Right ventricle myocardium inferior (tissue), 1 donor: ENCODE results near the gene UGP2. TPM values are rescaled to one million over a fixed set of nuclear protein-coding genes. Genes with fewer than 3 reads are reported as not detected.
A peak's percentile ranks its signal among the peaks of the same experiment; 100 is the strongest.
"Not testable (repeated sequence)": the region's sequence is repeated elsewhere in the genome, so short reads cannot be mapped to it uniquely, and the experiment has no call there.

Experiments used
- ATAC-seq: fragments of 200-7000 bp; cut with Tn5 transposase; one replicate; pipeline ENCODE4 v1.9.1; 2020; ENCODE audit warnings: mild to moderate bottlenecking, moderate library complexity
- DNase-seq: peaks from one replicate; pipeline ENCODE4 v3.0.0; 2021; ENCODE audit errors: missing footprints
- intact Hi-C: fragments of 100-400 bp; cut with DNase I; formaldehyde crosslinking; loops from one replicate; pipeline ENCODE4 v1.11.0; 2022
- long read RNA-seq: library from polyadenylated mRNA; unstranded; transcript quantifications from one replicate; pipeline ENCODE4 v2.0.0, GENCODE V29; 2021
- total RNA-seq: library from RNA; stranded (reverse); fragmentation: NEBNext Ultra II Directional; extraction: Animal tissue kit (Norgen Biotek cat#: 25700); gene quantifications from one replicate; pipeline ENCODE4 v1.2.1, GENCODE V29; 2021
- donor health status: DM: no; HTN: yes; CAD: no; lungs with severe emphysema.

UGP2 gene
- 363 TPM for total RNA-seq
- long read RNA-seq, transcript UGP2-202 (10 exons, 2,136 nt), result major isoform, 90 of 193 reads
- long read RNA-seq, transcript UGP2-201 (10 exons, 2,338 nt), result minor isoform, 79 of 193 reads
- long read RNA-seq, transcript UGP2-207 (11 exons, 2,057 nt), result minor isoform, 6 of 193 reads
- long read RNA-seq, partial matches to known transcripts, result 2 of 193 reads
- long read RNA-seq, other reads (novel, unspliced or antisense), result 15 of 193 reads

DNA sequence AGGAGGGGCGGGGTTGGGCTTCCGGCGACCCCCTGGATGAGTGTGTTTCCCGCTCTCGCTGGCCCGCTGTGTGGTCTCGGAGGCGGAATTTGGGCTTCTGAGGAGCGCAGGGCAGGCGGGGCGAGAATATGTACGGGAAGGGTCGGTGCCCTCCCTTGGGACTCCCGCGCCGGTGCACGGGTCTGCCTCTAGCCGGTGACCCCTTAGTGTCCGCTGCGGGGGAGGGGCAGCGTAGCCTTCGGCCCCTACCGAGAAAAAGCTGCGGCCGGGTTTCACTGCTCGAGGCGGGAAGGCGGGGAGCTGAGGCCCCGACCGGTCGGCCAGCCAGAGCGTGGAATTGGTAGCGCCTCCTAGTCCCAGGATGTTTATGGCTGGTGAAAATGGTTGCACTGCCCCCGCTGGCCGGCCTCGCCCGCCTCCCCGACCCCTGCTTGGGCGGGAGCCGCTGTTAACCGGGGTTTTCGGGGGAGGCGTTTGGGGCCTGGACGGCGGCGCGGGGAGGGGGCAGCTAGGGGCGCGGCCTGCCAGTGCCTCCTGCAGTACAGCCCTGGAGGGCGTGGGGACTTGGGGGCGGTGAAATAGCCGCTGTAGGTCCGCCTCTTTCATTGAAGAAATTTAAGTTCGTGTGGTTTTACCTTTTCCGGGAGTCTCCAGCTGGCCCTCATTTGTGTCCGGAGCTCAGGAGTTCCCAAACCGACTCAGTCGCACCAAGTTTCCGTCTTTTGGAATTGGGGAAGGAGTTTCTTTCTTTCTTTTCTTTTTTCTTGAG lies at the start of gene UGP2:
TSS of gene UGP2 (plus strand) at position 643 of the 769 bp plus-strand sequence. CDS start 290 bp downstream, outside the sequence.
- peak; percentile 95 for DNase-seq
- peak; percentile 92 for ATAC-seq
- intact Hi-C loops, result loop anchor here (2.0 to 5.0 kb wide), 4 partner anchors 23 to 254 kb away; partner anchors contain the start of genes MDH1 and WDPCP

DNA sequence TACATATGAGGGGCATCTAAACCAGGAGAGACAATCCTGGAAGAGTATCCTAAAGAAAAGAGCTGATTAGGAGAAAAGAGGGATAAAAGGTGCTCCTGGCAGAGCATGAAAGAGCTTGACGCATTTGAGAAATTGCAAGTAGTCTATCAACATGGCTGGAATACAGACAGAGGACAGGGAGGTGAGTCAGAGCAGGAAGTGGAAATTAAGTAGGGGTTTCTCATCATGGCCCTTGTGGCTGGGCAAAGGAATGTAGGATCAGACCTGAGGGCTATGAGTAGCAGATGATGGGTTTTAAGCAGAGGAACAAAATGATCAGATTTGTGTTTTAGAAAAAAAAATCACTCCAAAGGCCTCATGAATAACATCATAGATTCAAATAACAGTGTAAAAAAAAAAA lies 49.2 kb upstream of the UGP2 start:
- no peak for ATAC-seq
- intact Hi-C loops, result no loop called here
- DNase-seq, result no peak

DNA sequence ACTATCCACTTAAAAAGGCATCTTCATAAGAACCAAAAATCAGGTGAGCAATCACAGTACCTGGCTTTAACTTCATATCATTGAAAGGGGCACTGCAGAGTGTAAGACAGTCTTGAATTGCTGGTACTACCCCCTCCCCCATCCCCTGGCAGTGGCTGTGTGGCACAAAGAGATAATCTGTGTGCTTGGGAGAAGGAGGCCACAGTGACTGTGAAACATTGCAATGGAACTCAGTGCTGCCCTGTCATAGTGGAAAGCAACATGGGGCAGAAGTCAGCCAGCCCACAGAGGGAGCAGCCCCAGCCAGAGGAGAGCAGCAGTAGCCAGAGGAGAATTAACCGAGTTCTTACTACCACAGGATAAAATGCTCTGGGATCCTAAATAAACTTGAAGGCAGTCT lies 45.3 kb upstream of the UGP2 start:
- ATAC-seq (no peak), DNase-seq (no peak)
- intact Hi-C loops, result no loop called here

GRCh38 chr2:63796796-63797195 lies 44.9 kb upstream of the UGP2 start:
- no peak for DNase-seq
- no peak for ATAC-seq
- intact Hi-C loops, result no loop called here

GRCh38 chr2:63801455-63801854 lies 40.2 kb upstream of the UGP2 start:
- intact Hi-C loops, result no loop called here
- no peak for DNase-seq
- ATAC-seq, result no peak

- intact Hi-C loops, result no loop called here
- ATAC-seq, result no peak
These were observed 36.3 kb upstream of the UGP2 start for GRCh38 chr2:63805412-63805811.

GRCh38 chr2:63808036-63808435 lies 33.7 kb upstream of the UGP2 start:
- intact Hi-C loops, ATAC-seq, DNase-seq: not testable (repeated sequence)

More at GRCh38 chr2:63805412-63805811, 36.3 kb upstream of the UGP2 start:
- no peak for DNase-seq

GRCh38 chr2:63808911-63809310 lies 32.8 kb upstream of the UGP2 start:
- intact Hi-C loops, DNase-seq, ATAC-seq: not testable (repeated sequence)

GRCh38 chr2:63811063-63811462 lies 30.6 kb upstream of the UGP2 start:
- ATAC-seq (no peak), DNase-seq (no peak)
- intact Hi-C loops, result no loop called here

DNA sequence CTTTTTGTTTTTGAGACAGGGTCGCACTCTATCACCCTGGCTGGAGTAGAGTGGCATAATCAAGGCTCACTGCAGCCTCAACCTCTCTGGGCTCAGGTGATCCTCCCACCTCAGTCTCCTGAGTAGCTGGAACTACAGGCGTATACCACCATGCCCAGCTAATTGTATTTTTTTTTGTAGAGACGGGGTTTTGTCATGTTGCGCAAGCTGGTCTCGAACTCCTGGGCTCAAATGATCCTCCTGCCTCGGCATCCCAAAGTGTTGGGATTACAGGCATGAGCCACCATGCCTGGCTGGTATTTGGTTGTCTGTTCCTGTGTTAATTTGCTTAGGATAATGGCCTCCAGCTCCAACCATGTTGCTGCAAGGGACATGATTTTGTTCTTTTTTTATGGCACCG lies 29.8 kb upstream of the UGP2 start:
- intact Hi-C loops, ATAC-seq, DNase-seq: not testable (repeated sequence)

DNA sequence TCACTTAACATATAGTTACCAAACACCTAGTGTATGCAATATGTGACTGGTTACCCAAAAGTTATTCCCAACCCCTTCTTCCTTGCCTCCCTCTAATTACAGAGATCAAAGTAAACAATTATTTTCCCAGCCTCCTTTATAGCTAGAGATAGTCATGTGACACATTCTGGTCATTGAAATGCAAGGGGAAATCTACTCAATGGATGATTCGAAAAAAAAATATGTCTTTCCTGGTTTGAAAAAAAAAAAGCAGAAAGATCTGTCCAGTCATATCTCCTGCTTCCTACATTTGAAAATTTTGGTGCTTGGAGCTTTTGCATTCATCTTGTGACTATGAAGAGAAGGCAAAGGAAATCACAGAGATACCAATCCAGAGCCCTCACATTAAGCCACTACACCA lies 27.6 kb upstream of the UGP2 start:
- intact Hi-C loops, result no loop called here
- ATAC-seq, result no peak
- DNase-seq, result no peak

- intact Hi-C loops, result no loop called here
- no peak for ATAC-seq
- no peak for DNase-seq
These were observed 24.3 kb upstream of the UGP2 start for GRCh38 chr2:63817382-63817781.

DNA sequence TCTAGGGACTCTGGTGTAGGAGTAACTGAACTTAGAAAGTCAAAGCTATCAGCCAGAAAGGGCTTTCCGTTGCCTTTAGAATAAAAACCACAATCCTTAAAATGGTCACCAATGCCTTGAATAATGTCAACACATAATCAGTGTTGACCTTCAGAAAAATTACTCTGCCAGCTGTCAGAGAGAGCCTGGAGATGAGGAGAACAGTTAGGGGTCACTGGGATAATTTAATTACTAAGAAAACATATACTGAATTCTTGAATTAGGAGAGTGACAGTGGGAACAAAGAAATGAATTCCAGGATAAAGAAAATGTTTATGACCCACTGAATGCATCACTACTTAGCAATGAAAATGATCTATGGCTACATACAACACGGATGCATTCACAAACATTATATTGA lies 23.4 kb upstream of the UGP2 start:
- intact Hi-C loops, result loop anchor here (2.0 kb wide), 1 partner anchor 23 kb away; the partner anchor contains the start of gene UGP2
- DNase-seq (no peak), ATAC-seq (no peak)

GRCh38 chr2:63819256-63819655 lies 22.4 kb upstream of the UGP2 start:
- intact Hi-C loops, result loop anchor here (2.0 kb wide), 1 partner anchor 22 kb away; the partner anchor contains the start of gene UGP2
- no peak for DNase-seq
- no peak for ATAC-seq

- ATAC-seq, result peak; percentile 93
- no peak for DNase-seq
- intact Hi-C loops, result loop anchor here (2.0 kb wide), 1 partner anchor 21 kb away; the partner anchor contains the start of gene UGP2
These were observed 21.7 kb upstream of the UGP2 start for GRCh38 chr2:63819765-63820717.

DNA sequence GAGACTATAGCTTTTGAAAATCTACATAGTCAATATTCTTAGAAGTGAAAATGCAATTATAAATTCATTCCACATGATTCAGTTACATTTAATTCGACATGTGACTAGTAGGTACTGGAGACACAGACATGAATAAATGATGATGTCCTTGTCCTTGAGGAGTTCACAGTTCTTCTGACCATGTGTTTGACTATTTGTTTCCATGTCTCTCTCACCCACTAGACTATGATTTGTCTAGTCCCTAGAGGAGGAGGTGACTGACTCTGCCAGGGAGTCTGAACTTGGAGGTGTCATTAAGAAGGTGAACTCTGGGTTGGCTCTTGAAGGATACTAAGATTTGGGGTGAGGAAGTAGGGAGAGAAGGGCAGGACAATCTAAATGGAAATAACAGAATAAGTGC lies 20.7 kb upstream of the UGP2 start:
- intact Hi-C loops, result no loop called here
- no peak for ATAC-seq

GRCh38 chr2:63821396-63821795 lies 20.3 kb upstream of the UGP2 start:
- ATAC-seq, result no peak
- intact Hi-C loops, result no loop called here
- DNase-seq, result no peak

More for the DNA sequence above, 20.7 kb upstream of the UGP2 start:
- no peak for DNase-seq

DNA sequence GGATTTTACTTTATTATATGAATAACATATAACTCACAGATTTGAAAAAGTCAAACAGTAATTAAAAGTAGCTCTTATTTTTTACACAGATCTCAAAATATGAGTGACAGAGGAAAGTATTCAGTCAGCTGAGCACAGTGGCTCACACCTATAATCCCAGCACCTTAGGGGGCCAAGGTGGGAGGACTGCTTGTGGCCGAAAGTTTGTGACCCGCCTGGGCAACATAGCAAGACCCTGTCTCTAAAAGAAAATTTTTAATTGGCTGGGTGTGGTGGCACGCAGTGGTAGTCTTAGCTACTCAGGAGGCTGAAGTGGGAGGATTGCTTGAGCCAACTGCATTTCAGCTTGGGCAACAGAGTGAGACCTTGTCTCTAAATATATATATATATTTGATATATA lies 19.2 kb upstream of the UGP2 start:
- ATAC-seq (no peak), DNase-seq (no peak)
- intact Hi-C loops, result no loop called here

- intact Hi-C loops, result no loop called here
- DNase-seq (no peak), ATAC-seq (no peak)
These were observed 13.9 kb upstream of the UGP2 start for GRCh38 chr2:63827749-63828148.
